Gastroesophageal sphincter (tissue), 3 donors: ENCODE results near the gene KCTD12.

Experiments
- CTCF ChIP-seq, 4 experiments: fragments of 200-600 bp in 2 of 4; fragments of 450-650 bp in 2 of 4; sonication (generic) in 1 of 4; IDR thresholded peaks; one replicate each; pipeline ENCODE4 v1.5.1; 2017 to 2019; ENCODE audit warnings: antibody characterized with exemption in 4 of 4, mild to moderate bottlenecking in 2 of 4, moderate library complexity in 2 of 4
- EP300 ChIP-seq: sonication (generic); formaldehyde crosslinking; IDR thresholded peaks from one replicate; pipeline ENCODE4 v1.6.1; 2017; ENCODE audit warnings: antibody characterized with exemption, mild to moderate bottlenecking

GRCh38 chr13:76868371-76868770 is 17.8 kb downstream of the KCTD12 start:
- TF ChIP-seq EP300 (no peak), CTCF (IDR thresholded peaks at IDR 0.05) (no peak)
